Breast epithelium (tissue), 3 donors: ENCODE data around the gene CCDC188.

Experiments
- POLR2A ChIP-seq: fragments of 450-650 bp; IDR thresholded peaks from one replicate; pipeline ENCODE4 v1.6.1; 2016; ENCODE audit warnings: antibody characterized with exemption, mild to moderate bottlenecking, moderate library complexity
- POLR2AphosphoS5 ChIP-seq, 3 donors: sonication (generic); formaldehyde crosslinking; IDR thresholded peaks; one replicate each; pipeline ENCODE4 v1.6.1; 2017; ENCODE audit warnings: antibody characterized with exemption in 3 of 3
- TF ChIP-seq, protein P1 (sequence below), 3 donors: fragments of 450-650 bp; IDR thresholded peaks; one replicate each; pipeline ENCODE4 v1.5.1; 2016 to 2017; ENCODE audit warnings: antibody characterized with exemption in 3 of 3, mild to moderate bottlenecking in 3 of 3, moderate library complexity in 3 of 3

DNA sequence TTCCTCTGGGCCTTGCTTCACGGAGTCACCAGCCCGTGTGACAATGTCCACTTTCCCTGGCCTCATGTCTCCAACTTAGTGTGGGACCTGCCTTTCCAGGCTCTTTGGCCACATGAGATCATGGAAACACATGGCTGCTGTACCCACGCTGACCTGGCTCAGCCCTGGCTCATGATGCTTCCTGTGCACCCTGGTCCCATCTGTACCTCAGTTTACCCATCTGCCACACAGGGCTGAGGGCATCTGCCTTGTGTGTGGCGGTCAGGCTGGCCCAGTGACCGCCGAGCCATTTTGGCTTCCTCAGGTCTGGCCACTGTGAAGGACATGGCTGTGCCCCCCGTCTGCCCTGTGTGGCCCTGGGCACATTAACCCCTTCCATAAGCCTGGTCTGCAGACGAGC is 32.2 kb upstream of the CCDC188 start:
- TF ChIP-seq, protein P1, sequence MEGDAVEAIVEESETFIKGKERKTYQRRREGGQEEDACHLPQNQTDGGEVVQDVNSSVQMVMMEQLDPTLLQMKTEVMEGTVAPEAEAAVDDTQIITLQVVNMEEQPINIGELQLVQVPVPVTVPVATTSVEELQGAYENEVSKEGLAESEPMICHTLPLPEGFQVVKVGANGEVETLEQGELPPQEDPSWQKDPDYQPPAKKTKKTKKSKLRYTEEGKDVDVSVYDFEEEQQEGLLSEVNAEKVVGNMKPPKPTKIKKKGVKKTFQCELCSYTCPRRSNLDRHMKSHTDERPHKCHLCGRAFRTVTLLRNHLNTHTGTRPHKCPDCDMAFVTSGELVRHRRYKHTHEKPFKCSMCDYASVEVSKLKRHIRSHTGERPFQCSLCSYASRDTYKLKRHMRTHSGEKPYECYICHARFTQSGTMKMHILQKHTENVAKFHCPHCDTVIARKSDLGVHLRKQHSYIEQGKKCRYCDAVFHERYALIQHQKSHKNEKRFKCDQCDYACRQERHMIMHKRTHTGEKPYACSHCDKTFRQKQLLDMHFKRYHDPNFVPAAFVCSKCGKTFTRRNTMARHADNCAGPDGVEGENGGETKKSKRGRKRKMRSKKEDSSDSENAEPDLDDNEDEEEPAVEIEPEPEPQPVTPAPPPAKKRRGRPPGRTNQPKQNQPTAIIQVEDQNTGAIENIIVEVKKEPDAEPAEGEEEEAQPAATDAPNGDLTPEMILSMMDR (IDR thresholded peaks at IDR 0.05), result no peak
- TF ChIP-seq POLR2AphosphoS5 (IDR thresholded peaks at IDR 0.05), result no peak
- no peak for TF ChIP-seq POLR2A
